Tibial nerve (tissue), 4 donors: ENCODE data around the gene MANSC1.

Experiments used
- CTCF ChIP-seq, 5 experiments: fragments of 200-600 bp in 3 of 5; fragments of 450-650 bp in 2 of 5; sonication (generic) in 3 of 5; IDR thresholded peaks; one replicate each; pipeline ENCODE4 v1.5.1; 2016 to 2019; ENCODE audit warnings: antibody characterized with exemption in 5 of 5, mild to moderate bottlenecking in 3 of 5, moderate library complexity in 2 of 5
- EP300 ChIP-seq, 2 donors: sonication (generic); formaldehyde crosslinking; IDR thresholded peaks; one replicate each; pipeline ENCODE4 v1.6.1; 2017; ENCODE audit warnings: antibody characterized with exemption in 2 of 2, mild to moderate bottlenecking in 1 of 2
- POLR2A ChIP-seq, 2 donors: fragments of 450-650 bp; IDR thresholded peaks; one replicate each; pipeline ENCODE4 v1.6.1; 2017; ENCODE audit warnings: antibody characterized with exemption in 2 of 2, mild to moderate bottlenecking in 2 of 2, moderate library complexity in 2 of 2

- TF ChIP-seq CTCF (IDR thresholded peaks at IDR 0.05) (no peak), EP300 (IDR thresholded peaks at IDR 0.05) (no peak), POLR2A (IDR thresholded peaks at IDR 0.05) (no peak)
These were observed 31.0 kb upstream of the MANSC1 start for GRCh38 chr12:12380949-12381593.
